GM08714 (cell line): ENCODE data around the gene FKBP4.

Experiments used
- H3K4me3 ChIP-seq: fragments of 200-500 bp; sonication (Bioruptor generic); 2 replicates; pipeline ENCODE4 v1.5.1; 2014; ENCODE audit warnings: mild to moderate bottlenecking, low read length, inconsistent platforms
- ZNF274 ChIP-seq: IDR thresholded peaks from 2 replicates; pipeline ENCODE4 v1.6.1; 2012; ENCODE audit warnings: mild to moderate bottlenecking, low read depth, low read length

Gene FKBP4

DNA sequence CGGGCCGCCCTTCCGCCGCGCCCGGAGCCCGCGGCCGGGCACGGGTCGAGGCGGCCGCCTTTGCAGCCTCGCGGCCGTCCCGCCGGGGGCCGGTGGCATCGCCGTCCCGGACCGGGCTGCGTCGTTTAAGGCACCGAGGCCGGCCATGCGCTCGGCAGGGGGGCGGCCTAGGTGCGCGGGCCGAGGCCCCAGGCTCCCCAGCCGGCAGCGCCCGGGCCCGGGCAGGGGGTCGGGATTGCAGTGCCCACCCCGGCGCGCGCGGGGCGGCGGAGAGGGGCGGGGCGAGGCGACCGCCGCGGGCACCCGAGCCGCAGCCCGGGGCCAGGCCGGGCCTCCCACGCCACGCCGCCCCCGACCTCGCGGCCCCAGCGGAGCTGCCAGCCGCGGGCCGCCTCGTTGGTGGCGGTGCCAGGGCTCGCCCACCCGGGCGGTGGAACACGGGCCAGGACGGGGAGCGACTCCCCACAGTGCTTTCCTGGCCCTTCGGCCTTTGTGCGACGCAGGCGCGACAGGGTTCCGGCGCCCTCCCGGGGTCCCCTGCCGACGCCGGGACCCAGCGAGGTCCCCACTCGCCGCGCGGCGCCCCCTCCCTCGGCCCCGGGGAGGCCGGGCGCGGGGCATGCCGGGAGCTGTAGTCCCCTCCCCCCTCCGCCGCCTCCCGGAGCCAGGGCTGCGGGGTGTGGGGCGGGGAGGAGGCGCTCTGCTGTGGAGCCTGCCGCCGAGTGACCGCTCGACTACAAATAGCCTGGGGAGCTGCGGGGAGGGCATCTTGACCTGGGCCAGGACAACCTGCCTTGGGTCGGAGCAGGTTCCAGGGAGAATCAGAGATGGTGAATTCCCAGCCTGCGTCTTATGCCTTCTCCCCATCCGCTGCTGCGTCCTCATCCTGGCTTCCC is 769 bp downstream of the FKBP4 start:
- no peak for TF ChIP-seq ZNF274
- peak overlapping the region; percentile 75 for H3K4me3 ChIP-seq

DNA sequence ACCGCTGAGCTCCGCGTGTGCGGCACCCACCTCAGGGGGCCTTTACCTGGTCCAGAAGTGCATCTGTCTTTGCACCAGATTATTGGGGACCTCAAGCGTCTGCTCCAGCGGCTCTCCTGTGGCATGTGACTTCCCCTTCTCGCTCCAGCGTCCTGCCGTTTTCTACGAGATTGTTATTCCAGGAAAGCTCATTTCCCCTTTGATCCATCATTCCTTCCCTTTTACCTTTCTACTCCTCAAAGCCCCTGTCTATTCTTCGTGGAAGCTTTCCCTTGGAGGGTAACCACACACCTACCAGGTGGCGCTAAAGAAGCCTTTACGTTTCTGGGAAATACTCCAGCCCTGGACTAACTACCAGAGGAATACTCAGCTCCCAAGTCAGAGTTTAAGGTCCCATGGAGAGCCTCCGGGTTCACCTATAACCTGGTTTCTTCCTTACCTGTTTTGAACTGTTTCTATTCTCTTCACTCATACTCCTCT is 1.5 kb downstream of the FKBP4 start:
- peak overlapping the region; percentile 75 for H3K4me3 ChIP-seq
- TF ChIP-seq ZNF274, result no peak

- H3K4me3 ChIP-seq, result no peak overlapping the region
- no peak for TF ChIP-seq ZNF274
Observed at GRCh38 chr12:2797721-2798418, 3.1 kb downstream of the FKBP4 start.

DNA sequence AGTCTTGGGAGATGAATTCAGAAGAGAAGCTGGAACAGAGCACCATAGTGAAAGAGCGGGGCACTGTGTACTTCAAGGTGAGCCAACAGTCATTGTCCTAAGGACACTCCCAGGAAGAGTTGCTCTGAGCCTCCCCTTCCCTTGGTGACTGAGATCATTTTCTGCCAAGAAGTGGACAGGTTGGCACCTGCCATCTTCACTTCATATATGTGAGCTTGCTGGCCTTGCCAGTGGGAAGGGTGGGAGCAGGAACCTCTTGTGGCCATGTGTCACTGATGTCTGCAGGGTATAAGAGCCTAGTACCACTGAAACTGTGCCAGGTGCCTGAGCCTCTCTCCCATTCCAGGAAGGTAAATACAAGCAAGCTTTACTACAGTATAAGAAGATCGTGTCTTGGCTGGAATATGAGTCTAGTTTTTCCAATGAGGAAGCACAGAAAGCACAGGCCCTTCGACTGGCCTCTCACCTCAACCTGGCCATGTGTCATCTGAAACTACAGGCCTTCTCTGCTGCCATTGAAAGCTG is 5.3 kb downstream of the FKBP4 start:
- no peak for TF ChIP-seq ZNF274
- H3K4me3 ChIP-seq, result no peak overlapping the region

DNA sequence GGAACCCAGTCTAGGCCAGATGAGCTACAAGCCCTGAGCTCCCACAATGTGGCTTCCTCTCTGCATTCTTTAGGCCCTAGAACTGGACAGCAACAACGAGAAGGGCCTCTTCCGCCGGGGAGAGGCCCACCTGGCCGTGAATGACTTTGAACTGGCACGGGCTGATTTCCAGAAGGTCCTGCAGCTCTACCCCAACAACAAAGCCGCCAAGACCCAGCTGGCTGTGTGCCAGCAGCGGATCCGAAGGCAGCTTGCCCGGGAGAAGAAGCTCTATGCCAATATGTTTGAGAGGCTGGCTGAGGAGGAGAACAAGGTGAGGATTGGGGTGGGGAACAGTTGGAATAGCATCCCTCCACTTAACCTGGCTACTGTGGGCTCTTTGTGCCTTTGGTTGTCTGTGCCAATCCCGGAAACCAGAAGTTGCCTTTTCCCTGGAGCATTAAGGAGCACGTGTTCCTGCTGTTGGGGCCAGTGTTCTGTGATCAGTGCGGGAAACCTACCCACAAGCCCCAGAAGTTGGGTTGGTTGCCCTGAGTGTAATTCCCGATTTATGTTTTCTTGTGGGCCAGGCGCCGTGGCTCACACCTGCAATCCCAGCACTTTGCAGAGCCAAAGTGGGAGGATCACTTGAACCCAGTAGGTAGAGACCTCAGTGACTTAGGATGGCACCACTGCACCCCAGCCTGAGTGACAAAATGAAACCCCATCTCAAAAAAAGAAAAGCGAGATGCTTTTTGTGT is 6.4 kb downstream of the FKBP4 start:
- no peak overlapping the region for H3K4me3 ChIP-seq
- no peak for TF ChIP-seq ZNF274

DNA sequence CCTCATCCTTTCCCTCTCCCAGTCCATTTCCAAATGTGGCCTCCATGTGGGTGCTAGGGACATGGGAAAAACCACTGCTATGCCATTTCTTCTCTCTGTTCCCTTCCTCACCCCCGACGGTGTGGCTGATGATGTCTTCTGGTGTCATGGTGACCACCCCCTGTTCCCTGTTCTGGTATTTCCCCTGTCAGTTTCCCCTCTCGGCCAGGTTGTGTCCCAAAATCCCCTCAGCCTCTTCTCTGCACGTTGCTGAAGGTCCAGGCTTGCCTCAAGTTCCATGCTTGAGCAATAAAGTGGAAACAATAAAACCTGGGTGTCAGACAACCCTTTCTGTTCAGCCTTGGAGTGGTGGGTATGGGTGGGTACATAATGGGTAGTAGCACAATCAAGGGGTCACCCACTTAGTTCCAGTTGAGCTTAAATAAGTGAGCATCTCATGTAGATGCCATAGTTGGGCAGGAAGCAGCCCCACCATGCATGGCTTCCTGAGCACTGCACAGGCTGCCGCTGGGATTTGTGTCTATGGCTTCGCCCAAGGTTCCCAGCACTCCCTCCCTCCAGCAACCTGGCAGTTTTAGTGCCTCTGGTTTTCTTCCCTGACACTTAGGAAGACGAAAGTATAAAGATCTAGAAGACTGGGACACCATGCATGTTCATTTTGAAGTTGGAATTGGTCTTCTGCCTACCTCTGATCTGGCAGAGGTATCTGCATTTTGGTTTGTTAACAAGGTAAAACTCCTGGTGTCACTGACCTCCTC is 9.0 kb downstream of the FKBP4 start:
- TF ChIP-seq ZNF274, result no peak
- H3K4me3 ChIP-seq, result no peak overlapping the region

- TF ChIP-seq ZNF274, result no peak
- H3K4me3 ChIP-seq, result no peak overlapping the region
Observed at GRCh38 chr12:2804393-2805142, 9.8 kb downstream of the FKBP4 start.

DNA sequence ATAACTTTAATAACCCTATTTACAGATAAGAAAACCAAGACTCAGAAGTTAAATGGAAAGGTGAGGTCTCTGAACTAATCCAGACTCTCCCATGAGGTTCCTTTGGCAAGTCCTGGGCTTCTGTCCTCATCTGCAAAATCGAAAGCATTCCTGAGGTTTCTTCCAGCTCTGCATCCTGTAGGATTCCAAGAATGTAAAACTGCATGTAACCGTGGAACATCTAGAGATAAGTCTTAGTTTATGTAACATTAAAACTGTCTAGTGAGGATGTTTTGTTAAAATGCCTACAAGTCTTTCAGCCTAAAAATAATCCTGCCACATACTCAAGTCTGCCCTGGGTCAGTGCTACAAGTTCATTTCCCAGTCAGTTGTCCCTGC is 10.4 kb downstream of the FKBP4 start:
- no peak for TF ChIP-seq ZNF274
- H3K4me3 ChIP-seq, result no peak overlapping the region

DNA sequence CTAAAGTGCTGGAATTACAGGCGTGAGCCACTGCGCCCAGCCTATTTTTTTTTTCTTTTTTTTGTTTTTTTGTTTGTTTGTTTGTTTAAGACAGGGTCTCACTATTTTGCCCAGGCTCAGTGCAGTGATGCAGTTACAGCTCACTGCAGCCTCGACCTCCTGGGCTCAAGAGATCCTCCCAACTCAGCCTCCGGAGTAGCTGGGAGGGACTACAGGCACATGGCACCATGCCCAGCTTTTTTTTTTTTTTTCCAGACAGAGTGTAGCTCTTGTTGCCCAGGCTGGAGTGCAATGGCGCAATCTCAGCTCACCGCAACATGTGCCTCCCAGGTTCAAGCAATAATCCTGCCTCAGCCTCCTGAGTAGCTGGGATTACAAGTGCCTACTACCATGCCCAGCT is 11.9 kb downstream of the FKBP4 start:
- no peak for TF ChIP-seq ZNF274
- no peak overlapping the region for H3K4me3 ChIP-seq

- TF ChIP-seq ZNF274, result no peak
- no peak overlapping the region; the same call in 1 of the 2 replicates for H3K4me3 ChIP-seq
Observed at GRCh38 chr12:2811801-2812200, 17.0 kb downstream of the FKBP4 start.

DNA sequence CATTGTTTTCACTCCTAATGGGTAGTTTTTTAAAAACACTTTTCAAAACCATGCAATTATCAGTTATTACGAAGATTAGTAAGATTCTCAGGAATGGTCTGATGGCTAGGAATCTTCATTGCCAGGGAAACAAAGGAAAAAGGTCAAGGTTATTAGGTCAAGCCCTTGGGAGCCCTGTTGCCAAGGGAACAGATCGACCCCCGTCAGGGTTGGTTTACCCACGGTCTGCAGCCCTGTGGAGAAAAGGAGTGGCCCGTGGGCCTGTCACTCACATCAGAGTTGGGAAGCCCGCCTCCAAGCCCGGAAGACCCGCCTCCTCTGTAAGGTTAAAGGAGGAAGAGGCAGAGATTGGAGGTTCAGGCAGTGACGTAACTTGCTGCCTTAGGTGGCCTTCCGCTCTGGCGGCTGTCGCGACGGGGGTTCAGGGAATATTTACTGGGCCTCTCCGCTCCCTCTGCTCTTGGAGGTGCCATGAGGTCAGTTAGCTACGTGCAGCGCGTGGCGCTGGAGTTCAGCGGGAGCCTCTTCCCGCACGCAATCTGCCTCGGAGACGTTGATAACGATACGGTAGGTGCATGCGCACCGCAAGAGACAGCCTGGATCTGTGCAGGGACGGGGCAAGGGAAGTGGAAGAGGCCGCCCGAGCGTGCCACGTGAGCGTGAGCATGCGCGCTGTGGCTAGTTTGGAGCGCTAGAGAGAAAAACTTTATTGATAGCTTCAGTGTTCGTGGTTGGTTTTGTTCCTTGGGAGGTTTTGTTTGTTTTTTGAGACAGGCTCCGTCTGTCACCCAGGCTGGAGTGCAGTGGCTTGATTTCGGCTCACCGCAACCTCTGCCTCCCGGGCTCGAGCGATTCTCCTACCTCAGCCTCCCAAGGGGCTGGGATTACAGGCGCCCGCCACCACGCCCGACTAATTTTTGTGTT is 17.8 kb downstream of the FKBP4 start, which contains the start of gene ITFG2:
ITFG2 (plus strand) TSS at position 379 of the 924 bp plus-strand sequence; CDS start at position 472, 93 bp downstream.
- peak within 1 kb of the TSS; percentile 63 for H3K4me3 ChIP-seq
- no peak for TF ChIP-seq ZNF274
